HTR-8/SVneo (cell line): ENCODE measurements around the gene PPFIBP2.

Source experiments
- DNase-seq: peaks from one replicate; pipeline ENCODE4 v3.0.0; 2011; ENCODE audit warnings: low spot score, mixed read lengths; ENCODE audit not compliant: insufficient read length
- FAIRE-seq: peaks from 2 replicates; lab custom pipeline; 2011; peaks lifted over from hg19 to GRCh38; lab: Jason Lieb, UNC

PPFIBP2 gene

GRCh38 chr11:7673724-7674434 lies 160.1 kb downstream of the PPFIBP2 start:
- FAIRE-seq (no peak), DNase-seq (no peak)

- no peak for DNase-seq
- no peak for FAIRE-seq
These were observed 161.8 kb downstream of the PPFIBP2 start for GRCh38 chr11:7675631-7676030.

- no peak for FAIRE-seq
These were observed 163.3 kb downstream of the PPFIBP2 start for GRCh38 chr11:7677071-7677470.

GRCh38 chr11:7677796-7678201 lies 164.0 kb downstream of the PPFIBP2 start:
- no peak for DNase-seq
- FAIRE-seq, result no peak

More at GRCh38 chr11:7677071-7677470, 163.3 kb downstream of the PPFIBP2 start:
- no peak for DNase-seq

GRCh38 chr11:7683571-7683970 lies 169.8 kb downstream of the PPFIBP2 start:
- FAIRE-seq, result no peak
- DNase-seq, result no peak

- FAIRE-seq (no peak), DNase-seq (no peak)
These were observed 173.0 kb downstream of the PPFIBP2 start for GRCh38 chr11:7686761-7687160.

GRCh38 chr11:7687386-7687785 lies 173.6 kb downstream of the PPFIBP2 start:
- DNase-seq (no peak), FAIRE-seq (no peak)

- no peak for FAIRE-seq
- DNase-seq, result peak; percentile 17
These were observed 174.5 kb downstream of the PPFIBP2 start for GRCh38 chr11:7688238-7688826.

- no peak for DNase-seq
- FAIRE-seq, result no peak
These were observed 175.4 kb downstream of the PPFIBP2 start for GRCh38 chr11:7689239-7689638.

- no peak for DNase-seq
- FAIRE-seq, result no peak
These were observed 176.8 kb downstream of the PPFIBP2 start for GRCh38 chr11:7690648-7691047.

GRCh38 chr11:7691759-7692350 lies 178.1 kb downstream of the PPFIBP2 start:
- DNase-seq (no peak), FAIRE-seq (no peak)

- FAIRE-seq (no peak), DNase-seq (no peak)
These were observed 178.6 kb downstream of the PPFIBP2 start for GRCh38 chr11:7692426-7692825.

GRCh38 chr11:7694235-7694634 lies 180.4 kb downstream of the PPFIBP2 start:
- DNase-seq (no peak), FAIRE-seq (no peak)

GRCh38 chr11:7696424-7696823 lies 182.6 kb downstream of the PPFIBP2 start:
- FAIRE-seq, result no peak

More at GRCh38 chr11:7696424-7696823, 182.6 kb downstream of the PPFIBP2 start:
- DNase-seq, result no peak
